Dedifferentiated amniotic fluid mesenchymal stem cell (primary cell): Measurements from ENCODE around the gene KCNN3.

Experiments
- DNase-seq: peaks from one replicate; pipeline ENCODE4 v3.0.0-alpha.2; 2016; ENCODE audit errors: extremely low spot score

The KCNN3 gene

DNA sequence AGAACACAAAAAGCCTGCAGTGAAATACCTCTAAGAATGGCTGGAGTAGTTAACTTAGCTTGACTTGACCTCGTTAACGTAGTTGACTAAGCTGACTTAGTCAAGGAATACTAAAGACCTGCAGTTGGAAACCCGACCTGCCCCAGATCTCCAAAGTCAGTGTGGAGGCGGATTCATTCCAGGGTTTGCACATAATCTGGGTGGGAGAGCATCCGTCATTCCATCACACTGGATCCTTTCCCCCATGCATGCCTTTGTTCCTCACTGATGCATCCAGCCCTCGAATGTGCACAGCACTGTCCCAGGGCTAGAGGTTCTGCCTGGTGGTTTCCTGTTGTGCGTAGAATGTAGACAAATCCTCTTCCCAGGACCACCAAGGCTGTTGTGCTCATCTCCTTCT is 76.4 kb downstream of the KCNN3 start:
- no peak for DNase-seq

DNA sequence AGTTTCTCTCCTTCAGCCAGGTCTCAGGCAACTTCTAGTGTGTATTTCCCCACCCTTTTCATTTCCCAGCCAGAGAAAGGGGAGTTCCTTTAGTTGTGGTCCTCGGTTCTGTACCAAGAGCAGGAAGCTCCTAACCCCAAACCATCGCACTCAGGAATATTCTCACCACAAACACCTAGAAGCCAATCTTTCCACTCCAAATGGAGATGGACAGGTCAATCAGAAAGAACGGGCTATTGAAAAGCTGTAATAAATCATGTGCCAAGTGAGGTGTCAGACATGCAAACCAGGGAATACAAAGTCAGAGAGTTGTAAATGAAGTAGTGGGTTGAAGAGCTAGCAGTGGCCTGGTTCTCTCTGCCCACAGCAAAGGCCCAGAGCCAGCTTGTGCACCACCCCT is 77.2 kb downstream of the KCNN3 start:
- no peak for DNase-seq

DNA sequence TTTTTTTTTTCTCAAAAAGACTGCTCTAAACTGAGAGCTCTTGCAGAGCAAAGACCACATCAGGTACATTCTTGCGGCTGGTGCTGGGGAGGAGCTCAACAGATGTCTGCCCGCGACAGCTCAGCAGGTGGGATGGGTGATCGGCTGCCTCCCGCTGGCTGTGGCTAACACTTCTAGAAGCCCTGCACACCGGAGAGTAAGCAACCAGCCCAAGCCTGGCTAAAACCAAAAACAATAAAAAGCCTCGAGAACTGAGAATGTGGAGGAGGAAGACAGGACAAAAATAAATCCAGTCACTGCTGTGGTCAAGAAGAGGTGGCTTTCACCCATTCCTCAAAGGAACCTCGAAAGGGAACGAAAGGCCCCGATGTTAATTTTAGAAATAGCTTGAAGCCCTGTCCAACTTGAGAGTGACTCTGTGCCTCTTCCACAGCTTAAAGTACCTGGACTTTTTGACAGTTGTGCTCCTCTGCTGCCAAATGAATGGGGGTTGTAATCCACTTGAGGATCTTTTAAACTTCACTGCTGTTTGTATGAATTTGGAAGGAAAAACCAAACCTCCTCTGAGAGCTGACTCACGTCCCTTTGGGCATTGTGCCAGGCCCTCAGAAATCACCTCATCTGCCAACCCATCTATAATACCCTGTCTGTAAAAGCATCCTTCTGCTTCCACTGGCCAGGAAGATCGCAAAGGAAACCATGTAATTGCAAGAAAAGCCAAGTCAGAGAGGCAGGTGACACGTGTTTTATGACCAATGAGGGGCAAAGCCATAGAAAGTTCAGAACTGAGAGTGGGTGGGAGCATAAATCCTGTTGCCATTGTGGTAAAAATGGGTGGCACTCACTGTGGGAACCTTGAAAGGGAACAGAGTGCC is 78.6 kb downstream of the KCNN3 start:
- no peak for DNase-seq

DNA sequence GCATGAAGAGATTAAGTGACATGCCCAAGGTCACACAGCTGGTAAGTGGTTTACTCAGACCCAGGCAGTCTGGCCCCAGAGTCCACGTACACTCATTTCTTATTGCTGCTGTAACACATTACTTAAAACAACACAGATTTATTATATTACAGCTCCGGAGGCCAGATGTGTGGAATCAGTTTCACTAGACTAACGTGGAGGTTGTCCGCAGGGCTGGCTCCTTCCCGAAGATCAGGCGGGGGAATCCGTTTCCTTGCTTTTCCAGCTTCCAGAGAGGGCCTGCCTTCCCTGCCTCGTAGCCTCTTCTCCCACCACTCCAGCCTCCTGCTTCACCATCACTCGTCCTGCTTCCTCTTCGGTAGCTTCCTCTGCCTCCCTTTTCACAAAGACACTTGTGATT is 81.2 kb downstream of the KCNN3 start:
- DNase-seq: no peak

DNA sequence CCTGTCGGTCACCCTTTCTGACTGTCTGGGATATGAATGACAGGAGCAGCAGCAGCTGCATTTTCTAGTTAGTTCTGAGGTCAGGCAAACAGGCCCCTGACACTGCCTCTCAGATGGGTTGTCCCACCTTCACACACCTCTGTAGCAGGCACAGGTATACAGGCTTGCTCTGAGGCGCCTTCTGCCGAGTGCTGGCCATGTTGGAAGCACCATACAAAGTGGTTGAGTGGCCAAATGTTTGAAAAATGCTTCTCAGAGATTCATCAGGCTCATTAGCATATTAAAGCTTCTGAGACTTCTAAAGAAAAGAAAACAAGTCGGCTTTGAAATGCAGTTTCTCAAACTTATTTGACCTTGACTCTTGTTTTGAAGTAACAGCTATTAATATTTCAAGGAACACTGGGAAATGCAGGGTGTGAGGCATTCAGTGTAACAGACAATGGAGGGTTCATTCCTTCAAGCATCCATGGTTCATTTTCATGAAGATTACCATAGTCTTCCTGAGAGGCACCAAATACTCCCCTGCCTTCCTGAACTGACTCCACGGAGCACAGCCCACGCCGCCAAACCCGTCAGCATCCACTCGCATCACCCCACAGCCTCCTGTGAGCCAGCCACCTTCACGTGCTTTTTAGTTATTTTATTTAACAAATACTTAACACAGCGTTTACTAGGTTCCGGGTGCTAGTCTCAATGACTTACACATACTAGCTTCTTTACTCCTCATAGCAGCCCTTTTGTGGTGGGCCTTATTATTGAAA is 81.8 kb downstream of the KCNN3 start:
- DNase-seq: no peak

DNA sequence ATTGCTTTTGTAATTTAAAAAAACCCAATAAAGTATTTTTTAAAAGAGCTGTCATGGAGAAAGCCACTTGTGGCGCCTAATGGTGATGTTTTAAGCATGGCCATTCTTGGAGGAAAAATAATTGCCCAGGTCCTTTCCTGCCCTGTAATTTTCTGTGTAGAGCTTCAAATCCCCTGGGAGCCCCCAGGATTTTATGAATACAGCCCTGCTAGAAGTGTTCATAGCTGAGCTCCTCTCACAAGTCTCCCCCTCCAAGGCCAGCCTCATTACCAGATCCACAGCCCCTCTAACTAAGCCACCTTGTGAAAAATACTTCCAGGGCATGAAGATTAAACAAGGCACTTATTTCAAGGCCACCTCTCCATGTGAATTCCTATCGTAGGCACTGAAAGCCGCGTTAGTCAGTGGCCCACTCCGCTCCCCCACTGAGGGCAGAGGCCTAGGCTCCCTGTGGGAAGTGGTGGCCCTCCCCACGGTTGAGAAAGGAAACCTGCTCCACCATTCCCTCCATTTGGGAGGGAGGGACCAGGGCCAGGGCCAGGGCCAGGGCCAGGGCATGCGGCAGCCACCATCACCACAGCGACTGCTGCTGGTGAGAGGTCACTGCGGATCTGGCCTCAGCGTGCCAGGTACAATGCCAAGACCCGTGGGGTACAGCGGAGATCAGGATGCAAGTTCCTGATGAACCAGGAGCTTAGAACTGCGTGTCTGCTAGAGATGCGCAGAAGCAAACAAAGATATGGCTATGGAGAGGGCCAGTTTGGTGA is 83.1 kb downstream of the KCNN3 start:
- DNase-seq: no peak

DNA sequence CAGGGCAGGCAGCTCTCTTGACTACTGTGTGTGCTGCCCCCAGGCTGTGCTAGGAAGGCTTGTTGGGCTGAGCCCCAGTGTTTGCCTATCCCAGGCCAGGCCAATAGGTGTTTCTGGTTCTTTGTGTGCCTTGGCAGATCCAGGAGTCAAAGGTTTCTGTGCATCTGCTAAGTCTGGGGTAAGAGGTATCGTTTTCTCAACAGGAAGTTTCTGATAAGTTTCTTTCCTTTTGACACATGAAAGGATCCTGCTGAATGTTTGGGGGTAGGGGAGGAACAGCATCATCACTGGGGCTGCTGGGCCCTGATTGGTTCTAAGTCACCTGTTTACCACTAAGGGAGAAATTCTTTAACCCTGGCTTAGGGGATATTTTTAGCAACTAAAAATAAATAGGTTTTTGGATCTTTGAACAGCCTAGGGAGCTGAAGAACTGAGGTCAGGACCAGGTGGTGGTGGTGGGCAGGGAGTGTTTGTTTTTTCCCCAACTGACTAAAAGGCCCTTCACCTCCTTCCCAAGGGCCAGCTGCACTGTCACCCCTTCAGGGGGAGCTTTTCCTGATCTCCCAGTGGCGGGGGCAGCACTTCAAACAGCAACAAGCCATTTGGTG is 85.1 kb downstream of the KCNN3 start:
- no peak for DNase-seq

DNA sequence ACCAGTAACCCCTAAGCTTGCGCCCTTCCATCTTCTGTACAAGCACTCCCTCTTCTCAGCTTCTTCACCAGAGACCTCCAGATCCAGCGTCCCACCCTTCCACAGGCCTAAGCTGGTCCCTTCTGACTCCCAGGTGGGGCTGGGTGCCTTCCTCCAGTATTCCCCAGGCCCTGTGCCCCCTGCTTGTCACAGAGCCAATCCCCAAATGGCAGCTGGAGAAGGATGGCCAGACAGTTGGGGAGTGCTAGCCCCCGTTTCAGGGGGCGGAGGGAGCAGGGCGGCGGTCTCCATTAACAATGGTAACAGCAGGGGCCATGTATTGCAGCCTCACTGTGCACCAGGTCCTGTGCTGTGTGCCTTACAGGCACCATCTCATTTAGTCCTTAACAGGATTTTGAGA is 85.7 kb downstream of the KCNN3 start:
- DNase-seq: no peak

DNA sequence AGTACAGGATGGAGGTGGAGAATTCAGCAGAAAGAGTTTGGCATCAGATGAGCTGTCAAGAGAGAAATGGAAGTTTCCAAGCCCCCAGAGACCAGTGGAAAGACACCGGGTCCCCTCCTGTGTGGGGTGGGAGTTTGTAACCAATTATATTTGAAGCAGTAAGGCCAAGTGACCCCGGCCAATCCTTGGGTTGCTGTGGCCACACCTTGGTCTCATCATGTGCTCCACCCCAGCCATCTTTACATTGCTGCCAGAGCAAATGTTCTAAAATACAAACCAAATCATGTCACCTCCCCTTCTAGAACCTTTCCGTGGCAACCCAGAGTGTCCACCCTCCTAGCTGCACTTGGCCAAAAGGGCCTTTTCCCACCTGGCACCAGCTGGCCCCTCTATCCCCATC is 86.1 kb downstream of the KCNN3 start:
- DNase-seq: no peak

DNA sequence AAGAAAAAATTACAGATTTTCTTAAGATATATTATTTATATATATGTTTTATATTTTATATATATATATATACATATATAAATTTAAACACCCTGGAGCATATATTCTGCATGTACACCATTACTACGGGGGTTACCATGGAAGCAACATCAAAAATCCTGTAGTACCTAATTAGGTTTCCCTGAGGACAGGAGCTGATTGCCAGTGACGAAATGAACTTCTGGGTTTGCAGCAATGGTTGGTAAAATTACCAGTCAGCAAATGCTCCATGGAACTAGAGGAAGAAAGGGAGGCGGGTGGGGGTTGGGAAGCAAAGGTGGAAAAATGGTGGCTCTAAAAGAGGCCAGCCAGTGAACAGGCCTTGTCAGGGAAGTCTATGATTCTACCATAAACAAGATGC is 89.5 kb downstream of the KCNN3 start:
- no peak for DNase-seq

DNA sequence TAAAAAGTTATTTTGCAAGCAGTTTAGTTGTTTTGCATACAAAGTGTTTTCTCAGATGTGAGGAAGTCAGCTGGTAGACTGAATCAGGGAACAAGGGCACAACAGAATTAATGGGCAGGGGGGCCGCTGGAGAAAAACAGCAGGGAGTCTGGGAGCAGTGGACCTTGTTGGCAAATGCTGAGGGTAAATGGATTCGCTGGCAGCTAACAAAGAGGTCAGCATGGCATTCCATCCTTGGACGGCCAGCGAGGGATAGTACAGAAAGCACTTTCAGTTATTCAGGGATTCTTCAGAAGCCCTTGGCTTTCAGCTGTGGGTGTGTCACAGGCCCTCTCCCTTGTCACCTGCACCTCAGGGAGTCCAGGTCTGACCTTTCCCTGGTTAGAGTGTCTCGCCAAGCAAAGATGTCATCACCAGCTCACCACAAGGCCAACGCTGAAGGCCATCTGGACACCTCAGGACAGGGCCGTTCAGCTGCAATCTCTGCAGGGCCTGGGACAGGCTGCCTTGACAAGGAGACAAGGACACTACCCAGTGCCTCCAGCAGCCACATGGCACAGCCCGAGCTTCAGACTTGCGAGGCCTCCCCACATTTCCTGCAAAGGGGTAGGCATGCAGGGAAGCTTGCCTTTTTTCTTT is 90.4 kb downstream of the KCNN3 start:
- no peak for DNase-seq

DNA sequence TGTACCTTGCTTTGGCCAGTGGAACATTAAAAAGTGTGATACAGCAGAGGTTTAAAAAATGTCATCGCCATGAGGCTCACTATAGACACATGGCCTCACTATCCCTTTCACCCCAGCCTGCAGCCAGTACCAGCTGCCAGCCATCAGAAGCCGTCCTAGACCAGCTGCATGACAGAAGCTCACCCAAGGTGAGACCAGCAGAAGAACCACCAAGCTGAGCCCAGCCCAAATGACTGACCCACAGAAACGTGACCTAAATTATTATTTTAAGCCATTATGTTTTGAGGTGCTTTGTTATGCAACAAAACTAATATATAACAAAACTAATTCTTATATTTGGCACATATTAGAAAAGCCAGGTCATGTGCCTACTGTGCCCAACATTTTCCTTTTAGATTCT is 91.1 kb downstream of the KCNN3 start:
- DNase-seq: no peak

DNA sequence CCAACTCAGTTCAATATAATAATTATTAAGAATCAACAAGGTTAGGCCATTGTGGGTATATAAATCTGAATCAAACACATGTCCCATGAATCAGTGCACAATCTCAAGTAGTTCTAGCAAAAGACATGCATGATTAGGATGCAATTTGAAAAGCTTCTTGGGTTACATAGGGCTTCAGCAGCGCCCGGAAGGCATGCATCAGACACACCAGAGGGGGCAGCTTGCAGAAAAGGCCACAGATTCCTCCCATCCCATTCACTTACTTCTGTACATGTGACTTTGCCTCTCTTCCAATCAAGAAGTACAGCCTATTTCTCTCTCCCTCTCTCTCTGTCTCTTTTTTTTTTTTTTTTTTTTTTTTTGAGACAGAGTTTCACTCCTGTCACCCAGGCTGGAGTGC is 91.8 kb downstream of the KCNN3 start:
- no peak for DNase-seq

DNA sequence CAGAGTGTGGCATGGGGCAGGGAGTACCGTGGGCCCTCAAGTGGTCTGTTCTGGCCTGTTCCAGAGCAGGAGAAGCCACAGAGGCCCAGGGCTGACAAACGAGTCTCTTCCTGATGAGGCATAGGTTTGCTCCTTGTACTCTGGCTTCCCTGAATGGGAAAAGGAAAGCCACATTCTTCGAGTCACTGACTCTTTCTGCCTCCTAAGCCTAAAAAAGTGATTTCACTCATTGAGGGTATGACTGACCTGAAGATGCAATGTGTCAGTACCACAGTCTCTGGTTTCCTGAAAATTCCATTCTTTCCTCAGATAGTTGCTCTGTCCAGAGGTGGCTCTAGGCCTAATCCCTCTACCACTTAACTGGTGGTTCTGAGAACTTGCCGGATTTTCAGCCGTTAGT is 92.3 kb downstream of the KCNN3 start:
- DNase-seq: no peak

DNA sequence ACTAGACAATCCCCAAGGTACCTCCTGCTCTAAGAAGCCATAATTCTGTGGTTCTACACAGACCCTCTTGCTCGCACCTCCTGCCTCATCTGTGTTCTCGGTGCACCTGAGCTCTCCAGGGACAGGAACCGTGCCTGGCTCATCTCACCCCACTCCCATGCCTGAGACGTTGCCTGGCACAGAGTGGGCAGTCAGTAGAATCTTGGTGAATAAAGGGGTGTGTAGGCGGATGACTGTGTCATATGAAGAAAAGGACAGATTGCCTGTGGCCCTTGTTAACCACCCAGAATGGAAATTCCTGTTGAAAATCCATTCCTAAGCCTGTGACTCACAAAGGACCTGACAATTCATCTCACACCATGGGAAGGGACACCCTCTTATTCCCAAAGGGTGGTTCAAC is 92.9 kb downstream of the KCNN3 start:
- DNase-seq: no peak

DNA sequence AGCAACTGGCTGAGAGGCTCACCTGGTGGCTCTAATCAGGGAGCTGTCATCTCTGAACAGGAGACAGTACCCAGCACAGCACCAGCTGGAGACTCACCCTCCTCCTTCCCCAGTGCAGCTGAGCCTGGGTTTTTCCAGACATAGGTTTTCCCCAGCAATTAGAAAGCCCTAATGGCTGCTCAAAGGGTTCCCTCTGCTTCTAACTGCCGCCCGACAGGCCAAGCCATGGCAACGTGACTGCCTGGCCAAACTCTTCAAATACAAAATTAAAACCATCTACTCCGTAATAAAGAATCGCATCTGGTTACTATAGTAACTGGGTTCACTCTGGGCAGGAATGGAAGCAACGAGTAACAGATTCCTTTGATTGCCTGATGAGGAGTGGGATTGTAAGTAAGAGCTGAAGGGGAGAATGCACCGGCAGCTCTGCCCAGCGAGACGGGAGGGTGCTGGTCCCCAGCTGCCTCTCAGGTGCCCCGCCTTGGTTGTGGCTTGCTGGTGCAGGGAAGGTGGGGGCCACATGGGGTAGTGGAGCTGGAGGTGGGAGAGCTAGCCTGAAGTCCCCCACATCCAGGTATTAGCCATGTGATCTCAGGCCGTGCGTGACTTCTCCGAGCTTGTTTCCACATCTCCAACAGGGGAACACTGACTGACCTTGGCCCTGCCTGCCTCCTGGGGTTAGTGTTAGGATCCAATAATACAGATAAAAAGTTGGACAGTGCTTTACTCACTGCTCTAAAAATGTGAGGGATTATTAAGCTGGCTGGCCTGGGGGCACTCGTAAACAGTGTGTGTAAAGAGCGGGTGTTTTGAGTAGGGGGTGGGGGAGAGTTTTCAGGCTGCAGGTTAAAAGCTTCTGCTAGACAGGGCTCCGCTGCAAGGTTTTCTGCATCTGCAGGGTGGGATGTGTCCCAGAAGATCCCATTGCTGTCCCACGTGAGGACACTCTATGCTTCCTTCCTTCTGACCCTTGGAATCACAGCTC is 94.2 kb downstream of the KCNN3 start:
- DNase-seq: no peak

DNA sequence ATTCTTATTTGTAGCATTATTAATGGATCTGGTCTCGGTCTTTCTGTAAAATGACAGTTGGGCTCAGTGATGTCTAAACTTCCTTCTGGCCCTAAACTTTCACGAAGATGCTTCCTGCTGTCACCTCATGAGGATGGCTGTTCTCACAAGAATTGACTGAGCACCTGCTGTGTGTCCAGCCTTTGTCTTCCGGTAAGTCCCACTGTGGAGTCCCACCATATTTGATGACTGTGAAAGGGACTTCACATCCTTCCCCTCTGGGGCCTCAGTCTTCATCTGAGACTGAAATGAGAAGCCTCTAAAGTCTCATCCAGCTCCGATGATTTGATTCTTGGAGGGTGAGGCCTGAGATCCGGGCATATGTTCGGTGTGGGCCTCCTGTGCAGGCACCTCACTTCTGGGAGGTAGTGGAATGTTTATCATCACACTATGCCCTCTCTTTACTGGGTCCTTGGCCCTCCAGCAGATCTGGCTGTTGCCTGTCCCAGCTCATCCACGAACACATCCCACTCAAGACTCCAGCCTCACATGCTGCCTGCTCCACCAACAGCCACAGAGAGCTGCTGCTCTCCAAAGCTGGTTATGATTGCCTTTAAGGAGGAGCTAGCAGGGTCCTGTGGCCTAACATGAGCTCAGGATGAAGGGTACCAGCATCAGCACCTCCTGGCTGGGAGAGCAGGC is 95.8 kb downstream of the KCNN3 start:
- DNase-seq: no peak

DNA sequence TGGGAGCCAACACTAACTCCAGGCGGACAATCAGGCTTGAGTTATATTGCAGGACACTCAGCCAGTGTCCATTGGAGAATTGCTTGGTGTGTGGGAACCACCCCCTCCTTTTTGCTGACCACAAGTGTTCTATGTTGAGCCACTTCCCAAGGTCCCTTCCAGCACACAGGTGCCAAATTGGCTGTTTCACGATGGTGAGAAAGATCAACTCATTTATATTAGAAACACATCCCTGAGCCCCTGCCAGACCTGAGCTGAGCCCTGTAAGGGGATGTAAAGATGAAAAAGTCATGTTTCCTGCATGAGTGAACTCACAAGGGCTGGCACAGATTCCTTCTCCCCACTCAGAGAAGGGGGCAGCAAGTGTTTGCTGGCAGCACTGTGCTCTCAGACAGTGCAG is 96.5 kb downstream of the KCNN3 start:
- no peak for DNase-seq

DNA sequence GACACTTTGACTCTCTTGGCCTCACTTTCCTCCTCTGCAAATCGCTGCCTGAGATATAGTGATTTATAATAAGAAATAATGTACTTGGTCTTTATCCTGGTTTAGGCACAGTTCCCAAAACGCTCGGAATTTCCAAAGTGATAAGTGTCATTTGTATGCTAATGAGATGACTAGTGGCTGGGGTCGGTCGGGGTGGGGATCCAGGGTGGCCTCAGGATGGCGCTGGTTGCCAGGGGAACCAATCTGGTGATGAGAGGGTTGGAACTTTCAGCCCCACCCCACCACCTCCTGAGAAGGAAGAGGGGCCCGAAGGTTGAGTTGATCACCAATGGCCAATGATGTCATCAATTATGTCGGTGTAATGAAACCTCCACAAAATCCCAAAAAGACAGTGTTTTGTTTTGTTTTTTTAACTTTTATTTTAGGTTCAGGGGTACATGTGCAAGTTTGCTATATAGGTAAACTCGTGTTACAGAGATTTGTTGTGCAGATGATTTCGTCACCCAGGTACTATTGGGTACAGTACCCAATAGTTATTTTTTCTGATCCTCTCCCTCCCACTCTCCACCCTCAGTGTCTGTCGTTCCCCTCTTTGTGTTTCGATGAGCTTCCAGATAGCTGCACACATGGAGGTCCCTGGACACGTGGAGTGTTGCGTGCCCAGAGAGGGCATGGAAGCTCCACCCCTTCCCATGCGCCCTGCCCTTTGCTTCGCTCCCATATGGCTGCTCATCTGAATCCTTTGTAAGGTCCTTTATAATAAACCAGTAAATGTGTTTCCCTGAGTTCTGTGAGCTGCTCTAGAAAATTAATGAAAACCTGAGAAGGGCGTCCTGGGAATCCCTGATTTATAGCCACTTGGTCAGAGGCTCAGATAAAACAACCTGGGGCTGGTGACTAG is 97.2 kb downstream of the KCNN3 start:
- no peak for DNase-seq
